GM19467 (cell line): ENCODE measurements around the gene SLC8B1.

Source experiments
- ATAC-seq: cut with Tn5 transposase; IDR thresholded peaks from one replicate; pipeline ENCODE4 v1.9.1; 2021; ENCODE audit warnings: mild to moderate bottlenecking, moderate library complexity; ENCODE audit not compliant: unreplicated experiment

The SLC8B1 gene

GRCh38 chr12:113325916-113326315, 9.0 kb downstream of the SLC8B1 start:
- ATAC-seq, result no peak

GRCh38 chr12:113322343-113322742, 12.6 kb downstream of the SLC8B1 start:
- ATAC-seq, result no peak

GRCh38 chr12:113320401-113320800, 14.5 kb downstream of the SLC8B1 start:
- ATAC-seq, result no peak

- no peak for ATAC-seq
These were observed 15.8 kb downstream of the SLC8B1 start for GRCh38 chr12:113318900-113319628.

GRCh38 chr12:113318046-113318656, 16.8 kb downstream of the SLC8B1 start:
- ATAC-seq, result no peak

- no peak for ATAC-seq
These were observed 17.8 kb downstream of the SLC8B1 start for GRCh38 chr12:113317122-113317521.

GRCh38 chr12:113316155-113316554, 18.8 kb downstream of the SLC8B1 start:
- ATAC-seq, result no peak

GRCh38 chr12:113315358-113315757, 19.6 kb downstream of the SLC8B1 start:
- ATAC-seq, result no peak

- no peak for ATAC-seq
These were observed 20.8 kb downstream of the SLC8B1 start for GRCh38 chr12:113314121-113314529.

GRCh38 chr12:113310489-113310888, 24.4 kb downstream of the SLC8B1 start:
- no peak for ATAC-seq

- ATAC-seq, result no peak
These were observed 28.5 kb downstream of the SLC8B1 start for GRCh38 chr12:113306382-113306781.

GRCh38 chr12:113305281-113305856, 29.5 kb downstream of the SLC8B1 start:
- ATAC-seq, result no peak

GRCh38 chr12:113302886-113303640, 31.8 kb downstream of the SLC8B1 start:
- ATAC-seq, result no peak

GRCh38 chr12:113302466-113302865, 32.4 kb downstream of the SLC8B1 start:
- ATAC-seq, result no peak

- no peak for ATAC-seq
These were observed 33.1 kb downstream of the SLC8B1 start for GRCh38 chr12:113301811-113302210.

GRCh38 chr12:113299619-113300237, 35.2 kb downstream of the SLC8B1 start:
- no peak for ATAC-seq

GRCh38 chr12:113298861-113299545, 35.9 kb downstream of the SLC8B1 start:
- ATAC-seq, result no peak

GRCh38 chr12:113298472-113298817, 36.5 kb downstream of the SLC8B1 start:
- ATAC-seq, result no peak

- ATAC-seq, result no peak
These were observed 37.1 kb downstream of the SLC8B1 start for GRCh38 chr12:113297621-113298471.

- ATAC-seq, result no peak
These were observed 37.7 kb downstream of the SLC8B1 start for GRCh38 chr12:113297214-113297587.
